GM12801 (cell line): ENCODE data around the gene GLT8D2.

Source experiments
- TF ChIP-seq, protein P1 (sequence below): IDR thresholded peaks from one replicate; pipeline ENCODE4 v1.5.1; 2011; ENCODE audit warnings: control low read depth; ENCODE audit not compliant: insufficient read length; ENCODE audit errors: extremely low read depth

Gene GLT8D2

GRCh38 chr12:103994235-103994634 lies 55.8 kb downstream of the GLT8D2 start:
- TF ChIP-seq, protein P1, sequence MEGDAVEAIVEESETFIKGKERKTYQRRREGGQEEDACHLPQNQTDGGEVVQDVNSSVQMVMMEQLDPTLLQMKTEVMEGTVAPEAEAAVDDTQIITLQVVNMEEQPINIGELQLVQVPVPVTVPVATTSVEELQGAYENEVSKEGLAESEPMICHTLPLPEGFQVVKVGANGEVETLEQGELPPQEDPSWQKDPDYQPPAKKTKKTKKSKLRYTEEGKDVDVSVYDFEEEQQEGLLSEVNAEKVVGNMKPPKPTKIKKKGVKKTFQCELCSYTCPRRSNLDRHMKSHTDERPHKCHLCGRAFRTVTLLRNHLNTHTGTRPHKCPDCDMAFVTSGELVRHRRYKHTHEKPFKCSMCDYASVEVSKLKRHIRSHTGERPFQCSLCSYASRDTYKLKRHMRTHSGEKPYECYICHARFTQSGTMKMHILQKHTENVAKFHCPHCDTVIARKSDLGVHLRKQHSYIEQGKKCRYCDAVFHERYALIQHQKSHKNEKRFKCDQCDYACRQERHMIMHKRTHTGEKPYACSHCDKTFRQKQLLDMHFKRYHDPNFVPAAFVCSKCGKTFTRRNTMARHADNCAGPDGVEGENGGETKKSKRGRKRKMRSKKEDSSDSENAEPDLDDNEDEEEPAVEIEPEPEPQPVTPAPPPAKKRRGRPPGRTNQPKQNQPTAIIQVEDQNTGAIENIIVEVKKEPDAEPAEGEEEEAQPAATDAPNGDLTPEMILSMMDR: no peak

DNA sequence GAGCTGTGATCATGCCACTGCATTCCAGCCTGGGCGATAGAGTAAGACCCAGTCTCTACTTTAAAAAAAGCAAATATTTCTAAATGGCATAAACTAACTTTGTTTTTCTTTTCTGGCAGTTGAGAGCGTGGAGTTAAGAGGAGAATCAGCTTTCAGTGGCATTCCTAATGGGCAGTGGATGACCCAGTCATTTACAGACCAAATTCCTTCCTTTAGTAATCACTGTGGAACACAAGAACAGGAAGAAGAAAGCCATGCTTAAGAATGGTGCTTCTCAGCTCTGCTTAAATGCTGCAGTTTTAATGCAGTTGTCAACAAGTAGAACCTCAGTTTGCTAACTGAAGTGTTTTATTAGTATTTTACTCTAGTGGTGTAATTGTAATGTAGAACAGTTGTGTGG lies 63.2 kb downstream of the GLT8D2 start:
- TF ChIP-seq, protein P1: no peak

DNA sequence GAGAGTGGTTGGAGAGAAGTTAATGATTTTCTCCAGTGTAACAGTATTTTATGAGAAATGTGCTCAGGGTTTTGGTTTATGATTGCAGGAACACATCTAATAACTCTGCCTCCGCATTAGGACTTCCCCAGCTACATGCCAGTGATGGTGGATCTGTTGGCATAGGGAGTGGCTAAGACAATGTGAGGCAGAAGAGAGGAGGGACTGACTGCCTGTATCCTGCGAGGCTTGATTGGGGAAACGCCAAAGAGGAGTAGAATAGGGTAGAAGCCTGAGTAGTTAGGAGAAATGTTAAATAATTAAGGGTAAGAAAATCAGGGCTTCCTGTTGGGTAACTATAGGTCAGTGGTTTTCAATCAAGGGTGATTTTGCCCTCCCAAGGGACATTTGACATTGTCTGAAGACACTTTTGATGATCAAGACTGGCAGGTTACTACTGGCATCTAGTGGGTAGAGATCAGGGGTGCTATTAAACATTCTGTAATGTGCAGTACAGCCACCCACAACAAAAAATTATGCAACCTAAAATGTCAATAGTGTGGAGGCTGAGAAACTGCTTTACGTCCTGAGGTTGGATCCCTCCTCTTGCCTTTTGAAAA lies 71.5 kb downstream of the GLT8D2 start:
- TF ChIP-seq, protein P1: no peak

DNA sequence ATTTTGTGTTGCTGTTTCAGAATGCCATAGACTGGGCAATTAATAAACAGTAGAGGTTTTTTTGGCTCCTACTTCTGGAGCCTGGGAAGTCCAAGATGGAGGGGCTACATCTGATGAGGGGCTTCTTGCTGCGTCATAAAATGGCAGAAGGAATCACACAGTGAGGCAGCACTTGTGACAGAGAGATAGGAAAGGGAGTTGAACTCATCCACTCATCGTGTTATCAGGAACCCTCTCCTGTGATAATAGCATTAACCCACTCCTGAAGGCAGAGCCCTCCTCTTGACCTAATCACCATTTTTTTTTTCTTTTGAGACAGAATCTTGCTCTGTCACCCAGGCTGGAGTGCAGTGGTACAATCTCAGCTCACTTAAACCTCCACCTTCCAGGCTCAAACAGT lies 74.6 kb downstream of the GLT8D2 start:
- TF ChIP-seq, protein P1: no peak

DNA sequence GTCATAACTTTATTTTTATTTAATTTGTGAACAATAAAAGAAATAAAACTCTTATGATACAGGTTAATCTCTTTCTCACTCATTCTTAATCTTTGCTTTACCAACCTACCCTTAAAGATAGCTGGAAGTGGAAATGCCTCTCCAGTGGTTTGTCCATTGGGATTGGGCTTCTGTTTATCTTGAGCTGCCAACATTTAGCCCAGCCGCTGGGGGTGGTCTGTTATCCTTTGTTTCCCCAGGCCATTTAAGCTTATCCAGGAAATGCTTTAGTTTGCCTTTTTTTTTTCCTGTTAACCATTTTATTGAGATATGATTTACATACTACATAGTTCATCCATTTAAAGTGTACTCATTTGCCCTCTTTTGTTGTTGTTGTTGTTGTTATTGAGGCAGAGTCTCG lies 76.1 kb downstream of the GLT8D2 start:
- TF ChIP-seq, protein P1: no peak

DNA sequence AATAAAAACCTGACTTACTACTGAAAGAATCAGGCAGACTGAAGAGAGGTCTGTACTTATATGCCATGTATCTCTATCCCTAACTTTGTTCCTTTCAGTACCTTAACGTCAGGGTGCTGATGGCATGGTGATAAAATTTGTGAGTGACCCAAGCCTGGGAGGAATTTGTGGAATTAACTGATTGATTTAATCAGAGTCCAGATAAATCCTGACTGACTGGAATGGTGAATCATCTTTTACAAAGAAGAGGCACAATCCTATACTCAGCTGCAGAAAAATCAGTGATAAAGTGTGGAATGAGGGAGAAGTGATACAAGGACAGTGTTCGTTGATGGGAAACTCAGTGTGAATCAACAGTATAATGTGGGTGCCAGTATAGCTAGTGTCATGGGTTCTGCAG lies 80.6 kb downstream of the GLT8D2 start:
- TF ChIP-seq, protein P1: no peak

GRCh38 chr12:103966736-103967135 lies 83.3 kb downstream of the GLT8D2 start:
- TF ChIP-seq, protein P1: no peak
